MM.1S (cell line): ENCODE data around the gene PRSS27.
"Not testable (repeated sequence)": the region's sequence is repeated elsewhere in the genome, so short reads cannot be mapped to it uniquely, and the experiment has no call there.

Source experiments
- CTCF ChIP-seq: fragments of 300-600 bp; sonication (generic); IDR thresholded peaks from 2 replicates; pipeline ENCODE4 v1.5.1; 2016; ENCODE audit warnings: antibody characterized with exemption, low read length, mixed read lengths
- EZH2 ChIP-seq: fragments of 300-600 bp; sonication (generic); optimal IDR thresholded peaks from 2 replicates; pipeline ENCODE3; 2017; ENCODE audit warnings: low read depth, mild to moderate bottlenecking, antibody characterized with exemption, low read length, mixed read lengths
- EZH2phosphoT487 ChIP-seq: fragments of 300-600 bp; sonication (generic); IDR thresholded peaks from 2 replicates; pipeline ENCODE4 v1.6.1; 2018; ENCODE audit warnings: antibody characterized with exemption, low read length

- peak; percentile 47 for TF ChIP-seq CTCF
- not testable (repeated sequence) for TF ChIP-seq EZH2phosphoT487, EZH2
These were observed 50.0 kb downstream of the PRSS27 start for GRCh38 chr16:2670017-2670416.
